GM12873 (cell line): ENCODE data around the gene ANKRD17.

ENCODE experiments used
- CTCF ChIP-seq: IDR thresholded peaks from 2 replicates; pipeline ENCODE4 v1.5.1; 2012; ENCODE audit warnings: low read depth, mild to moderate bottlenecking, moderate library complexity, low read length, control low read depth; ENCODE audit not compliant: insufficient read depth; ENCODE audit errors: missing control alignments

ANKRD17 gene

GRCh38 chr4:73208376-73208775 is 50.2 kb downstream of the ANKRD17 start:
- no peak for TF ChIP-seq CTCF

- no peak for TF ChIP-seq CTCF
Measured at GRCh38 chr4:73206236-73206635, 52.4 kb downstream of the ANKRD17 start.

- no peak for TF ChIP-seq CTCF
Measured at GRCh38 chr4:73205482-73205881, 53.1 kb downstream of the ANKRD17 start.

- TF ChIP-seq CTCF = no peak
Measured at GRCh38 chr4:73197220-73197619, 61.4 kb downstream of the ANKRD17 start.

- TF ChIP-seq CTCF = no peak
Measured at GRCh38 chr4:73194064-73194463, 64.5 kb downstream of the ANKRD17 start.

GRCh38 chr4:73193659-73194058 is 64.9 kb downstream of the ANKRD17 start:
- no peak for TF ChIP-seq CTCF

- no peak for TF ChIP-seq CTCF
Measured at GRCh38 chr4:73193155-73193554, 65.4 kb downstream of the ANKRD17 start.
